ENCODE measurements around the gene LHFPL6. TPM values are rescaled to one million over a fixed set of nuclear protein-coding genes. Genes with fewer than 3 reads are reported as not detected.

LHFPL6 gene
- total RNA-seq, 4 donors from 2014 or later: 1.8 to 14.2 (median 9.0) TPM

DNA sequence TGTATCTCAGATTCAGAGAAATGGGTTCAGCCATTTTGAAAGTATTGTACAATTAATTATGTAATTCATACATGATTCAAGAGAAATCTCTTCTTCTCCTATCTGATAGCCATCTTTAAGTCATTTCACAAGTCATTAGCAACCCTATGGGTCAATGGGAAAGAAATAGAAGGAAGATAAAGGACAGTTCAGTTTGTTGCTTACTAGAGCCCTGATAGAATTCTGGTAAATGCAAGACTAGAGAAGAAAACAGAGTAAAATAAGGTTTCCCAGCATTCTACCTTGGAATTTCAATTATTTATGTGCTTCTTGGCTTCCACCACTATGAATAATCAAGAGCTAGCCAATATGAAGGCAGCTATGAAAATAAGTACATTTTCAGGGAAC, 117.7 kb downstream of the LHFPL6 start:
- Histone ChIP-seq H3K36me3 (no peaks in the 10 kb centered on the region), H3K4me3 (no peak overlapping the region), H3K9me3 (no peaks in the 10 kb centered on the region), H3K27ac (no peak overlapping the region), H3K27me3 (no peaks in the 10 kb centered on the region), H3K4me1 (no peaks in the 10 kb centered on the region)
- TF ChIP-seq POLR2A (IDR thresholded peaks at IDR 0.05): no peak
- TF ChIP-seq, protein P1, sequence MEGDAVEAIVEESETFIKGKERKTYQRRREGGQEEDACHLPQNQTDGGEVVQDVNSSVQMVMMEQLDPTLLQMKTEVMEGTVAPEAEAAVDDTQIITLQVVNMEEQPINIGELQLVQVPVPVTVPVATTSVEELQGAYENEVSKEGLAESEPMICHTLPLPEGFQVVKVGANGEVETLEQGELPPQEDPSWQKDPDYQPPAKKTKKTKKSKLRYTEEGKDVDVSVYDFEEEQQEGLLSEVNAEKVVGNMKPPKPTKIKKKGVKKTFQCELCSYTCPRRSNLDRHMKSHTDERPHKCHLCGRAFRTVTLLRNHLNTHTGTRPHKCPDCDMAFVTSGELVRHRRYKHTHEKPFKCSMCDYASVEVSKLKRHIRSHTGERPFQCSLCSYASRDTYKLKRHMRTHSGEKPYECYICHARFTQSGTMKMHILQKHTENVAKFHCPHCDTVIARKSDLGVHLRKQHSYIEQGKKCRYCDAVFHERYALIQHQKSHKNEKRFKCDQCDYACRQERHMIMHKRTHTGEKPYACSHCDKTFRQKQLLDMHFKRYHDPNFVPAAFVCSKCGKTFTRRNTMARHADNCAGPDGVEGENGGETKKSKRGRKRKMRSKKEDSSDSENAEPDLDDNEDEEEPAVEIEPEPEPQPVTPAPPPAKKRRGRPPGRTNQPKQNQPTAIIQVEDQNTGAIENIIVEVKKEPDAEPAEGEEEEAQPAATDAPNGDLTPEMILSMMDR (IDR thresholded peaks at IDR 0.05): no peak
- no peak for DNase-seq

DNA sequence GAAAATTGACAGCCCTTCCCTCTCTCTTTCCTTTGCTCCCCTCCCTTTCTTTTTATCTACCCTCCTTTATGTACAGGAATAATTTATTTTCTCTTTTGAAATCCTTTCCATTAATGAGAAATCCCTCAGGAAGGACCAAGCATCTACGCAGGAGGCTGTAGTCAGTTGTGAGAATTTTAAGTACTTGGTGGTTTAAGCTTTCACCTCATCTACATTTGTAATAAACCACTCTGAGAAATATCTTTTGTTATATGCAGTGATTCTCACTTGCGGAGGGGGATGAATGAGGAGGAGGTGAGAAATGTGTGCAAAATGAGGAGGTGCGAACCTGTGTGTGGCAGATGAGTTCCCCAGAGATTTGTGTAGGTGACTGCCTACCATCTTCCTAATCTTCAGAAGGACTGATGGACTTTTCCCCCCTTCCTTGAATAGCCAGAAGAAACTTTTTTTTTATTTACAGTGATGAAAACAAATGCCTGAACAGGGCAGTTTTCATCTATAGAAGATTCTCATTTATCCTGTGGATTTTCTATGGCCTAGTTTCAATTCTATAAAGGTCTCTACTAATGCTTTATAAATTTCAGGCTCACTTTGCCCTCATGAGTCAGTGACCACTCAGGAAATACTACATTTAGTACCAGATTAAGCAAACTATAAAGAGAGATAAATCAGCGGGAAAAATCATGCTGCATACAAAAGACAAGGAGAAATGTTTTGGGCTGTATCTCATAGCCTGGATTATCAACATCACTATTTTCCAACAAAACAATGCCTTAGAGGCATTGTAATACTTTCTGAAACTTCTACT, 118.3 kb downstream of the LHFPL6 start:
- H3K4me3 ChIP-seq: no peak overlapping the region
- TF ChIP-seq, protein P1 (IDR thresholded peaks at IDR 0.05): no peak
- no peak for TF ChIP-seq POLR2A (IDR thresholded peaks at IDR 0.05)
- no peaks in the 10 kb centered on the region for H3K9me3 ChIP-seq
- no peaks in the 10 kb centered on the region for H3K4me1 ChIP-seq
- no peak overlapping the region for H3K27ac ChIP-seq
- no peak for DNase-seq
- H3K27me3 ChIP-seq: no peaks in the 10 kb centered on the region
- no peaks in the 10 kb centered on the region for H3K36me3 ChIP-seq

DNA sequence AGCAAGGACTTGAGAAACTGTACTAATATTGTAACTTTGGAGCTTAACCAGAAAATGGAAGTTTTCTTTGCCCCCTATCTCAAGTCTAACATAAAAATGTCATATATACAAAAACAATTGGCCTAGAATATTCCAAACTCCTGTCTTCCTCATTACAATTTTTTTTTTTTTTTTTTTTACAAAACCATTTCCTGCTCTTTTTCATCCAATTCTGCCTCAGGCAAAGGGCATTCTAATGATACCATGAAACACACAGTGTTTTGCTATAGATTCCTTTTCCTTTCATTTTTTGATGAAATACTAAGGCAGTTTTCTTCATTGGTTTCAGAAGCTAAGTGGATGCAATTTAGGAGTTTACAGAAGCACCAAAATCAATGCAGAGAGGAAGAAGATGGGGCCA, 119.7 kb downstream of the LHFPL6 start:
- DNase-seq: no peak
- Histone ChIP-seq H3K27me3 (no peaks in the 10 kb centered on the region), H3K36me3 (no peaks in the 10 kb centered on the region), H3K4me1 (no peaks in the 10 kb centered on the region), H3K9me3 (no peaks in the 10 kb centered on the region), H3K27ac (no peak overlapping the region), H3K4me3 (no peak overlapping the region)
- no peak for TF ChIP-seq POLR2A (IDR thresholded peaks at IDR 0.05)
- TF ChIP-seq, protein P1 (IDR thresholded peaks at IDR 0.05): no peak

DNA sequence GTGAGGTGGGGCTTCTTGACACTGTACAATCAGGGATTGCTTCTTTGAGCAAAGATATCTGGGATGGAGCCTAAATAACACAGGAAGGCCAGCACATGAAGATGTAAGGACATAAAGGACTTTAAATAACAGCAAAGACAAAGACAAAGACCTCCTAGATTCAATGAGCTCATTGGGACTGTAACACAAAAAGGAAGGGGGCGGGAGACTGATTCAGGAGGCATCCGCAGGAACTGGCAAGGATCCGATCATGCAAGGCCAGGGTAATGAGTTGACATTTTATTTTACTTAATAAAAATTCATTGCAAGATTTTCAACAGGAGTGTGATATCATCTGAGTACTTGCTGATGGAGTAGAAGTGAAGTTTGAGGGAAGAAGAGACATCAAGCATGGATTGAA, 121.5 kb downstream of the LHFPL6 start:
- Histone ChIP-seq H3K4me1 (no peaks in the 10 kb centered on the region), H3K36me3 (no peaks in the 10 kb centered on the region), H3K27me3 (no peaks in the 10 kb centered on the region), H3K9me3 (no peaks in the 10 kb centered on the region), H3K4me3 (no peak overlapping the region), H3K27ac (no peak overlapping the region)
- TF ChIP-seq POLR2A (IDR thresholded peaks at IDR 0.05): no peak
- TF ChIP-seq, protein P1 (IDR thresholded peaks at IDR 0.05): no peak
- DNase-seq: no peak

DNA sequence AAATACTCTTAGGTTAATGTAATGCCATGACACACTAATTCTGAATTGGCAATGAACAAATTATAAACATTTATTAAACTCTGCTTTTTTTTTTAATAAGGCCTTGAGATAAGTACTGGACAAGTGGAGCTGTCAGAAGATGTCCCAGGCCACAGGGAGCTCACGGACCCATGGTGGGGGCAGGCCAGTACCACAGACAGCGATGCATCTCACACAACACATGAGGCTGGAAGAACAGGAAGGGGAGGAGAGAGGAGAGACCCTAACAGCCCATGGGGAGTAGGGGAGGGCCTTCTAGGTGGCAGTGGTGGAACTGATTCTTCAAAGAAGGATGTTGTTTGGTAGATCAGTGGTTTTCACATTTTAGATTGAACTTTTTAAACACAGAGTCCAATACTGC, 128.4 kb downstream of the LHFPL6 start:
- Histone ChIP-seq H3K4me3 (no peak overlapping the region), H3K9me3 (no peaks in the 10 kb centered on the region), H3K4me1 (no peaks in the 10 kb centered on the region), H3K27me3 (no peaks in the 10 kb centered on the region), H3K27ac (no peak overlapping the region), H3K36me3 (no peaks in the 10 kb centered on the region)
- TF ChIP-seq, protein P1 (IDR thresholded peaks at IDR 0.05): no peak
- TF ChIP-seq POLR2A (IDR thresholded peaks at IDR 0.05): no peak
- DNase-seq: no peak

Data from Peyer's patch (tissue), 4 donors.